ENCODE results near the gene EFCAB5. TPM values are rescaled to one million over a fixed set of nuclear protein-coding genes. Genes with fewer than 3 reads are reported as not detected.
A peak's percentile ranks its signal among the peaks of the same experiment; 100 is the strongest.

The EFCAB5 gene
- total RNA-seq, 2 donors from 2014 or later, result not detected

DNA sequence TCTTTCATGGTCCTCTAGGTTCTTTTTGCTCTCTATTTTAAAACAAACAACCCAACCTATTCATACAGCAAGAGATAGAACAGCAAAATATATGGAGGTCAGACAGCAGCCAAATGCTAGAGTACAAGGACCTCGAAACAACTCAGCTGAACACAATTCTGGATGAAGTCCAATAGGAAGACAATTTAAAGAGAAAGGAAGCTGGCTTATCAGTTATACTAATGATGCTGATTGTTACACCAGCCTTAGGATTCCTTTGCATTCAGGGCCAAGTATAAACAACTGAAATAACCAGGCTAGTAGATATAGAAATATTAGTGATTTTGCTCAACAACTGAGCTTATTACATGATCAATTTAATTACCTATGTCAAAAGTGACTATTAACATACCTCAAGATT, 13.9 kb upstream of the EFCAB5 start:
- Histone ChIP-seq H3K27me3 (ENCODE audit: control insufficient read depth, insufficient read depth, low read length, poor library complexity, severe bottlenecking) (no peaks in the 10 kb centered on the region), H3K9ac (ENCODE audit: extremely low read depth, low read length, poor library complexity, severe bottlenecking) (no peak overlapping the region), H3K4me1 (ENCODE audit: control insufficient read depth, insufficient read depth, low read length) (no peaks in the 10 kb centered on the region), H3K36me3 (ENCODE audit: control insufficient read depth, insufficient read depth, low read length) (no peaks in the 10 kb centered on the region), H3K9me3 (ENCODE audit: control insufficient read depth, low read length) (no peaks in the 10 kb centered on the region), H3K4me3 (ENCODE audit: low read length) (no peak overlapping the region), H3K27ac (ENCODE audit: low read depth, low read length) (no peak overlapping the region)
- TF ChIP-seq, protein P1, sequence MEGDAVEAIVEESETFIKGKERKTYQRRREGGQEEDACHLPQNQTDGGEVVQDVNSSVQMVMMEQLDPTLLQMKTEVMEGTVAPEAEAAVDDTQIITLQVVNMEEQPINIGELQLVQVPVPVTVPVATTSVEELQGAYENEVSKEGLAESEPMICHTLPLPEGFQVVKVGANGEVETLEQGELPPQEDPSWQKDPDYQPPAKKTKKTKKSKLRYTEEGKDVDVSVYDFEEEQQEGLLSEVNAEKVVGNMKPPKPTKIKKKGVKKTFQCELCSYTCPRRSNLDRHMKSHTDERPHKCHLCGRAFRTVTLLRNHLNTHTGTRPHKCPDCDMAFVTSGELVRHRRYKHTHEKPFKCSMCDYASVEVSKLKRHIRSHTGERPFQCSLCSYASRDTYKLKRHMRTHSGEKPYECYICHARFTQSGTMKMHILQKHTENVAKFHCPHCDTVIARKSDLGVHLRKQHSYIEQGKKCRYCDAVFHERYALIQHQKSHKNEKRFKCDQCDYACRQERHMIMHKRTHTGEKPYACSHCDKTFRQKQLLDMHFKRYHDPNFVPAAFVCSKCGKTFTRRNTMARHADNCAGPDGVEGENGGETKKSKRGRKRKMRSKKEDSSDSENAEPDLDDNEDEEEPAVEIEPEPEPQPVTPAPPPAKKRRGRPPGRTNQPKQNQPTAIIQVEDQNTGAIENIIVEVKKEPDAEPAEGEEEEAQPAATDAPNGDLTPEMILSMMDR (conservative IDR thresholded peaks at IDR 0.05), result no peak
- Mint-ChIP-seq H3K27me3 (ENCODE audit: insufficient read depth) (no peaks in the 10 kb centered on the region), H3K4me1 (peaks cover 7% of the 10 kb centered on the region), H3K36me3 (ENCODE audit: low read depth) (no peaks in the 10 kb centered on the region), H3K9me3 (no peaks in the 10 kb centered on the region), H3K4me3 (no peak overlapping the region), H3K27ac (no peak overlapping the region)
- 96 to 100% methylated on average over 1 of the region's 1 CpG for WGBS, 2 experiments (ENCODE audit: insufficient coverage in 1 of 2, insufficient read length in 1 of 2)
- no peak for DNase-seq

DNA sequence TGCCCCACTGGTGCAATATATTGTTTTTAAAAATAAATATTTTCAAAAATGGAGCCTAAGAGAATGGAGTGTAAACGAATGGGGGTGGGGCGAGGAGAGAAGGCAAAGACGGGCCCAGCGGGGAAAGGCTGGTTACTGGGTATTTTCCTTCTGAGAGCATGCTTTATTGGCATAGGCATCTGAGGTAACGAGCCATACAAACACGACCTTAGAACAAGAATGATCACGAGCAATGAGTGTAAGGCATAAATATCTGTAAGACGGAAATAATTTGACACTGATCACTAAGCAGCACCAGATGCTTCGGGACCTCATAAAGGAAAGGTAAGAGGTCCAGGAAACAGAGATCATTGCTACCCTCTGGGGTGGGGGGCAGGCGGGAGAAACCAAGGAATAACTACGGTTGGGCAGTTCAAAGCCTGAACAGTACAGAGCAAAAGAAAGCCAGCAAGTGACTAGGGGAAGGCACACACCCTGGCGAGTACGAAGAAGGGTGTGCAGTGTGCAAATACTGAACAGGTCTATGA, 12.4 kb upstream of the EFCAB5 start:
- no peaks in the 10 kb centered on the region for H3K9me3 Mint-ChIP-seq

DNA sequence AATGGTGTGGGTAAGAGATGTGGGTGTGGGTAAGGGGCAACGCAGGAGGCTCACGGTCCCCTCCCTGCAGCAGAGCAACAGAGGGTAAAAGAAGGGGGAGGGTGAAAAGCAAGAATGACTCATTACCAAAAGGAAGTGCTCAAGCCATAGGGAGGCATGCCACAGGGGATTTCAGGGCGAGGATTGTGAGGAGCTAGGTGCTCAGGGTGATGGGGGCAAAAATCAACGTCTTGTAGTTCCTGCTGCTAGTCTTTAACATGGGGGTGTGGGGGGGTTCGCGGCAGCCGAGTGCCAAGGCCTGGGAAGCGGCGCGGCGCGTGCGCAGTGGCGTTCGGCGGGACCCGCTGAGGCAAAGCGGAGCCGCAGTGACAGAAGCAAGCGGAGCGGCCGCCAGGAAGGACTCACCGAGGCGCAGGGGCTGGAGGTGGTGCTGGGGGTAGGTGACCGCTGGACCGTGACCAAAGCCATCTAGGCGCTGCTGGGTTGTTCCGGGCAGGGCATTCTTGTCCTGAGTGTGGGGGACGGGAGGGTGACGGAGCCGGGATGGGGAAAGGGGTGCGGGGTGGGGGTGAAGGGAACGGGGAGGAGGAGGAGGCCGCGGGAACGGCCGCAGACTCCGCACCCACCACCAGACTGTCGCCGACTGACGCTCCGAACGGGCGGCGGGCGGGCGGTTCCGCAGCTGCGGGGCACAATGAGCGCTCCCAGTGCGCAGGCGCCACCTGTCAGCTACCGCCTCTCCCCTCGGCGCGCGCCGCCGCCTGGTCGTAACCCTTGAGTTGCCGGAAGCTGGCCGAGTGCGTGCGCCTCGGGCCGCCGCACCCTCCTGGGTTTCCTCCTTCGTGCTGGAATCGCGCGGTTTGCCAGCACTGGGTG, 11.7 kb upstream of the EFCAB5 start, which contains the start of gene SSH2:
Gene SSH2 (minus strand): TSS at position 696 of the 876 bp plus-strand sequence. CDS start 228 bp downstream, at position 468.
- no peak within 1 kb of the TSS for H3K4me3 Mint-ChIP-seq
- H3K4me1 Mint-ChIP-seq, result peaks cover 7% of the 10 kb centered on the region
- 0% methylated on average over 34 to 69 of the region's 71 CpGs for WGBS, 2 experiments (ENCODE audit: insufficient coverage in 1 of 2, insufficient read length in 1 of 2)
- H3K9me3 ChIP-seq (ENCODE audit: control insufficient read depth, low read length), result no peaks in the 10 kb centered on the region
- no peaks in the 10 kb centered on the region for H3K36me3 Mint-ChIP-seq (ENCODE audit: low read depth)
- no peaks in the 10 kb centered on the region for H3K9me3 Mint-ChIP-seq
- peaks cover 5% of the 10 kb centered on the region for H3K27me3 Mint-ChIP-seq (ENCODE audit: insufficient read depth)
- no peaks in the 10 kb centered on the region for H3K36me3 ChIP-seq (ENCODE audit: control insufficient read depth, insufficient read depth, low read length)
- peak within 1 kb of the TSS; percentile 57 for H3K9ac ChIP-seq (ENCODE audit: extremely low read depth, low read length, poor library complexity, severe bottlenecking)
- peak; percentile 98 for DNase-seq
- TF ChIP-seq, protein P1 (conservative IDR thresholded peaks at IDR 0.05), result no peak
- H3K4me1 ChIP-seq (ENCODE audit: control insufficient read depth, insufficient read depth, low read length), result no peaks in the 10 kb centered on the region
- no peaks in the 10 kb centered on the region for H3K27me3 ChIP-seq (ENCODE audit: control insufficient read depth, insufficient read depth, low read length, poor library complexity, severe bottlenecking)
- H3K4me3 ChIP-seq (ENCODE audit: low read length), result peak within 1 kb of the TSS; percentile 97
- peak within 1 kb of the TSS; percentile 87 for H3K27ac ChIP-seq (ENCODE audit: low read depth, low read length)
- H3K27ac Mint-ChIP-seq, result peak within 1 kb of the TSS; percentile 94

More for the DNA sequence above, 12.4 kb upstream of the EFCAB5 start:
- Mint-ChIP-seq H3K4me1 (peaks cover 7% of the 10 kb centered on the region), H3K4me3 (no peak overlapping the region), H3K27ac (peak overlapping the region; percentile 94), H3K36me3 (ENCODE audit: low read depth) (no peaks in the 10 kb centered on the region), H3K27me3 (ENCODE audit: insufficient read depth) (peaks cover 4% of the 10 kb centered on the region)
- no peaks in the 10 kb centered on the region for H3K9me3 ChIP-seq (ENCODE audit: control insufficient read depth, low read length)
- DNase-seq, result peak; percentile 72
- no peaks in the 10 kb centered on the region for H3K4me1 ChIP-seq (ENCODE audit: control insufficient read depth, insufficient read depth, low read length)
- H3K27me3 ChIP-seq (ENCODE audit: control insufficient read depth, insufficient read depth, low read length, poor library complexity, severe bottlenecking), result no peaks in the 10 kb centered on the region
- H3K4me3 ChIP-seq (ENCODE audit: low read length), result peak overlapping the region; percentile 97
- H3K36me3 ChIP-seq (ENCODE audit: control insufficient read depth, insufficient read depth, low read length), result no peaks in the 10 kb centered on the region
- TF ChIP-seq, protein P1 (conservative IDR thresholded peaks at IDR 0.05), result no peak
- H3K9ac ChIP-seq (ENCODE audit: extremely low read depth, low read length, poor library complexity, severe bottlenecking), result peak overlapping the region; percentile 57
- peak overlapping the region; percentile 87 for H3K27ac ChIP-seq (ENCODE audit: low read depth, low read length)
- 2 to 5% methylated on average over 12 to 13 of the region's 13 CpGs for WGBS, 2 experiments (ENCODE audit: insufficient coverage in 1 of 2, insufficient read length in 1 of 2)
